ENCODE measurements around the gene SART1. TPM values are rescaled to one million over a fixed set of nuclear protein-coding genes. Genes with fewer than 3 reads are reported as not detected.

Gene SART1, protein sequence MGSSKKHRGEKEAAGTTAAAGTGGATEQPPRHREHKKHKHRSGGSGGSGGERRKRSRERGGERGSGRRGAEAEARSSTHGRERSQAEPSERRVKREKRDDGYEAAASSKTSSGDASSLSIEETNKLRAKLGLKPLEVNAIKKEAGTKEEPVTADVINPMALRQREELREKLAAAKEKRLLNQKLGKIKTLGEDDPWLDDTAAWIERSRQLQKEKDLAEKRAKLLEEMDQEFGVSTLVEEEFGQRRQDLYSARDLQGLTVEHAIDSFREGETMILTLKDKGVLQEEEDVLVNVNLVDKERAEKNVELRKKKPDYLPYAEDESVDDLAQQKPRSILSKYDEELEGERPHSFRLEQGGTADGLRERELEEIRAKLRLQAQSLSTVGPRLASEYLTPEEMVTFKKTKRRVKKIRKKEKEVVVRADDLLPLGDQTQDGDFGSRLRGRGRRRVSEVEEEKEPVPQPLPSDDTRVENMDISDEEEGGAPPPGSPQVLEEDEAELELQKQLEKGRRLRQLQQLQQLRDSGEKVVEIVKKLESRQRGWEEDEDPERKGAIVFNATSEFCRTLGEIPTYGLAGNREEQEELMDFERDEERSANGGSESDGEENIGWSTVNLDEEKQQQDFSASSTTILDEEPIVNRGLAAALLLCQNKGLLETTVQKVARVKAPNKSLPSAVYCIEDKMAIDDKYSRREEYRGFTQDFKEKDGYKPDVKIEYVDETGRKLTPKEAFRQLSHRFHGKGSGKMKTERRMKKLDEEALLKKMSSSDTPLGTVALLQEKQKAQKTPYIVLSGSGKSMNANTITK
- total RNA-seq, result 29.9 TPM
- long read RNA-seq, transcript SART1-201 (20 exons, 3,293 nt), result major isoform, 65 of 70 reads
- long read RNA-seq, partial matches to known transcripts, result 3 of 70 reads
- long read RNA-seq, other reads (novel, unspliced or antisense), result 2 of 70 reads

- intact Hi-C loops (cut with DNase I), result loop anchor here (1.0 to 10.0 kb wide), 4 partner anchors 41 to 107 kb away; partner anchors contain the start of genes BANF1, C11orf68, CFL1 and DRAP1
- DNase-seq (ENCODE audit: missing footprints) (peak; percentile 99), ATAC-seq (peak; percentile 99)
Observed at GRCh38 chr11:65961267-65962140, at the start of gene SART1. Gene SART1 (plus strand): TSS chr11:65961734. CDS start chr11:65961781, 47 bp downstream.

- intact Hi-C loops (cut with DNase I), result no loop called here
- no peak for DNase-seq (ENCODE audit: missing footprints)
- no peak for ATAC-seq
Observed at GRCh38 chr11:65912845-65913244, 48.7 kb upstream of the SART1 start.

DNA sequence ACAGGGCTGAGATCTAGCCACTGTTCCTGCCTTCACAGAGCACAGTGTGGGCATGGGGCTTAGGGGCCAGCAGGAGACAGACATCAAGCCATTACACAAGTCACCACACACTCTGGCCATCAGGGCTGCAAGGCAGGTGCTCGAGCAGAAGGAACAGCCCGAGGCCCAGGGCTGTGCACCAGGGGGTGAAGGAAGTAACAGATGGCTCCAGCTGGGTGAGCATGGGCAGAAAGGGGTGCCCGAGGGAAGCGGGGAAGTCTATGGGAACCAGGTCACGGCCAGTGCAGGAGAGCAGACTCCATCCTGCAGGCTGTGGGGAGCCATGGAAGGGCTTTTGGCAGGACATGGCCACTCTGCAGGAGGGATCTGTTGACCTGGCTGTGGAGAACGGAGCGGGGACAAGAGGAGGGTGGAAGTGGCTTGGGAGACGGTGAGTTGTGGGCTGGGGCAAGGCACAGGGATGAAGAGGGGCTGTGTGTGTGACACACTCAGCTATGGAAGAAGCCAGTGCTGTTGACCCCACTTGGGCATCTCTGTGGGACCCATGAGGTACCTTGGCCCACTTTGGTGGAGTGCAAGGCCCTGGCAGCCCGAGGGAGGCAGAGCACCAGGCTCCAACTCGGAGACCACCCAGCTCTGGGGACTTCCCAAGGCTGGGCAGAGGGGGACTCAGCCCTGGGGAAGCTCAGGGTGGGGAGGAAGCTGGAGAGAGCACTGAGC lies 46.3 kb upstream of the SART1 start:
- no peak for ATAC-seq
- DNase-seq (ENCODE audit: missing footprints), result no peak
- intact Hi-C loops (cut with DNase I), result no loop called here

DNA sequence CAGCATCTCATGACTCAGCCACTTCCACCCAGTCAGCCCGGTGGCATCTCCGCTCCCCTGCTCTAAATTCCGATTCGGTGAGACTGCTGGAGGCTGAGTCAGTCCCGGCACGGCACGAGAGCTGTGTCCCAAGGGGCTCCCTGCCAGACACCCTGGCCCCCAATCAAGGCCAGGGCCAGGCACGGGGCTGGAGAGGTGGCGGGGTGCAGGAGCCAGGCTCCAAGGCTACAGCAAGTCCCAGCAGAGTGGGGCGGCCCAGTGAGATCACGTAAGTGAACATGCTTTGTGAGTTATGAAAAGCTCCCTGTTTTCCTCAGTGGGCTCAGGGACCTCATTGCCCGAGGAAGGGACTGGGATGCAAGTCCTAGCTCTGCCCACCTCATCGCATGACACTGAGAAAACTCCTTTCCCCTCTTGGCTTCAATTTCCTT lies 45.7 kb upstream of the SART1 start:
- ATAC-seq, result peak; percentile 23
- intact Hi-C loops (cut with DNase I), result loop anchor here (1.0 kb wide), 1 partner anchor 26 kb away; the partner anchor contains the start of gene CCDC85B
- DNase-seq (ENCODE audit: missing footprints), result peak; percentile 71

- DNase-seq (ENCODE audit: missing footprints), result no peak
- intact Hi-C loops (cut with DNase I), result loop anchor here (1.0 kb wide), 1 partner anchor 26 kb away; the partner anchor contains the start of gene CCDC85B
Observed at GRCh38 chr11:65916391-65916790, 45.1 kb upstream of the SART1 start.

GRCh38 chr11:65917077-65917433 lies 44.5 kb upstream of the SART1 start:
- intact Hi-C loops (cut with DNase I), result no loop called here
- ATAC-seq (no peak), DNase-seq (ENCODE audit: missing footprints) (no peak)

More at GRCh38 chr11:65916391-65916790, 45.1 kb upstream of the SART1 start:
- ATAC-seq, result no peak

DNA sequence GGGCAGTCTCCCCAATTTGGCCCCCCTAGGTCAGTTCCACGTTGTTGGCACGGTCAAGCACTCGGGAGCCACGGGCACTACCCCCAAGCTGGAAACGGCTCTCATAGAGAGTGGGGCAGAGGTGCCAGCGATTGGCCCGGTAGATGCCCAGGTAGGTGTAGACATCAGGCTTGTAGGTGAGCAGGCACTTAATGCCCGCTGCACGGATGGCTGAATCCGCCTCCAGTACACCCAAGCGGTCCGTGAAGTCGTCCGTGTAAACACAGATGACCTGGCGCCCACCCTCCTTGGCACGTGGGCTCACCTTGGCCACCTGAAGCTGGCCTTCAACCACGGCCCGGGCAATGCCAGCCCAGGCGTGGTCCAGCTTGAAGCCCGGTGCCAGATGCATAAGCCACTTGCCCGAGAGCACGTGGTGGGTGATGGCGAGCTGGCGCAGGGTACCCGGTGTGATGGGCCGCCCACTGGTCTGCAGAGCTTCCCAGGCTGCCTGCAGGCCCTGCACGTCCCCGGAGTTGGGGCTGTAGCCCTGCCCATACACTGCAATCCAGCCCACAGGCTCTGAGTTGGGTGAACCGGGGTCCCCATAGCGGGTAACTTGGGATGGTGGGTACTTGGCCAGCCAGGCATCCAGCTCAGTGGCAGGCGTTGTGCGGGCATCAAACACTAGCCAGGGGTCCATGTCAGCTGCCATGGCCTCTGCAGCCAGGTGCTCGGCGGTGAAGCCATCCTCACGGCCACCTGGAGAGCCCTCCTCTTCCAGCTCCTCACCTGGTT lies 43.9 kb upstream of the SART1 start:
- intact Hi-C loops (cut with DNase I), result loop anchor here (2.0 kb wide), 1 partner anchor 59 kb away; the partner anchor contains the start of gene CFL1
- DNase-seq (ENCODE audit: missing footprints), result no peak
- ATAC-seq, result no peak

DNA sequence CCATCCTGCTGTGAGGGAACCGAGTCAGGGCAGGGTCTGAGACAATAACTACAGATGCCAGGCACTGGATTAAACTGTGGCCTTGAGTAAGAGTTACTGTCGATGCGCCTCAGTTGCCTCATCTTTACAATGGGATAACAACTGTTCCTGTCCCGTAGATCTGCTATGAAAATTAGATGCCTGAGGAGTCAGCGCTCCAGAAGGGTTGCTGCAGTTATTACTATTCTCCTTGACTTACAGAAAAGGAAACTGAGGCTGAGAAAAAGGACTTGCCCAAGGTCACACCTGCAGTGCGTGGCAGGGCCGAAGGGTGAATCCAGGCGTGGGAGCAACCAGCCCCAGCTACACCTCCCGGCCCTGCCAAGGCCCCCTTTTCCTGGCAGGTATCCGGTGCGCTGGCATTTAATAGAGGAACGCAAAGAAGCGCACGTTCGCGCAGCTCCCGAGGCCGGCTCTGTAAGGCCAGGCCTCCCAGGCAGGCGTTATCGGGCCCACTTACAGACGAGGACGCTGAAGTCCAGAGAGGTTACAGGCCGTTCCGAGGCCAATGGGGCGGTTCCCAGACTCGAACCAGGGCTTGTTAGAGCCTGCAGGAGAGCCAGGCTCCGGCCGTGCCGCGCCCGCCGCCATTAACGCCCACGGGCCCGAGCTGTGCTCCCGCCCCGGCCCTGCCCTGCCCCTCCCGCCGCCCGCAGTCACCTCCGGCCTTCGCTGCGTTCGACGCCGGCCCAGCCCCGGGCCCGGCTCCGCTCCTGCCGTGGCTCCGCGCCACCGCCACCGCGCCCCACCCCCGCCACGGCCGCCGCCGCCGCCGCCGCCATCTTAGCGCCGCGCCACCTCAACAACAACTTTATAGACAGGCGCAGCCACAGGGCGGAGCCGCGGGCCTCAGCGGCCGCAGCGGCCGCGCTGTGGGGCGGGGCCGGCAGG lies 43.1 kb upstream of the SART1 start, which contains the start of gene C11orf68:
C11orf68 (minus strand) TSS at position 852 of the 930 bp plus-strand sequence; CDS start at position 821, 31 bp downstream.
- ATAC-seq (no peak), DNase-seq (ENCODE audit: missing footprints) (no peak)
- intact Hi-C loops (cut with DNase I), result loop anchor here (1.0 to 2.0 kb wide), 3 partner anchors 30 to 60 kb away; partner anchors contain the start of genes CFL1, FIBP and SART1

GRCh38 chr11:65919141-65919572 lies 42.4 kb upstream of the SART1 start, which contains the start of gene DRAP1:
Gene DRAP1 (plus strand): TSS chr11:65919426. CDS start chr11:65919502, 76 bp downstream.
- ATAC-seq, result peak; percentile 96
- intact Hi-C loops (cut with DNase I), result loop anchor here (1.0 to 2.0 kb wide), 3 partner anchors 31 to 60 kb away; partner anchors contain the start of genes CFL1, FIBP and SART1
- peak; percentile 100 for DNase-seq (ENCODE audit: missing footprints)

DNA sequence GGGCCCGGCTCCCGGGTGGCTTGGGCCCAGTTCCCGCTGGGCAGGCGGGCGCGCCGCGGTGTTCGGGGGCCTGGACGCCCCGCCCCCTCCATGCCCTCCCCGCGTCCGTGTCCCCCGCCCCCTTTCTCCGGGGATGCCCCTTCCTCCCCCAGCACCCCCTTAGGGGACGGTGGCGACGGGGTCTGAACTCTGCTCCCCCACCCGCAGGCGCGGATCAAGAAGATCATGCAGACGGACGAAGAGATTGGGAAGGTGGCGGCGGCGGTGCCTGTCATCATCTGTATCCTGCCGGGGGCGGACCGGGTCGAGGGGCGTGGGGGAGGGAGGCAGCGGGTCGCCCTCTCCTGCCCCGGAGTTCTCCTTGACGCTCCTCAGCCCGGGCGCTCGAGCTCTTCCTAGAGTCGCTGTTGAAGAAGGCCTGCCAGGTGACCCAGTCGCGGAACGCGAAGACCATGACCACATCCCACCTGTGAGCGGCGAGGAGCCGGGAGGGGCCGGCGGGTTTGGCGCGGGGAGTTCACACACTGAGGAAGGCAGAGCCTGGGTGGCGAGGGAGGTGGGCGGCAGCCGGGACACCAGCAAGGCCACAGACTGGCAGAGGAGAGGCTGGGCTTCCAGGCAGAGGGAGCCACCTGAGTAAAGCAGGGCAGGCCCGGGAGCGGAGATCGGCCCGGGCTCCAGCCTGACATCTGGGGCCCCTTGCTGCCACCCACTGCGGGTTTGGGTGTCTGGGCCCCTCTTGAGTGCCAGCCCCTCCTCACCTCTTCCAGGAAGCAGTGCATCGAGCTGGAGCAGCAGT lies 41.8 kb upstream of the SART1 start:
- peak; percentile 79 for DNase-seq (ENCODE audit: missing footprints)
- intact Hi-C loops (cut with DNase I), result loop anchor here (1.0 to 2.0 kb wide), 3 partner anchors 31 to 61 kb away; partner anchors contain the start of genes CFL1, FIBP and SART1

GRCh38 chr11:65920372-65920802 lies 41.1 kb upstream of the SART1 start:
- intact Hi-C loops (cut with DNase I), result no loop called here
- ATAC-seq (no peak), DNase-seq (ENCODE audit: missing footprints) (peak; percentile 66)

More for the DNA sequence above, 41.8 kb upstream of the SART1 start:
- ATAC-seq, result peak; percentile 34

DNA sequence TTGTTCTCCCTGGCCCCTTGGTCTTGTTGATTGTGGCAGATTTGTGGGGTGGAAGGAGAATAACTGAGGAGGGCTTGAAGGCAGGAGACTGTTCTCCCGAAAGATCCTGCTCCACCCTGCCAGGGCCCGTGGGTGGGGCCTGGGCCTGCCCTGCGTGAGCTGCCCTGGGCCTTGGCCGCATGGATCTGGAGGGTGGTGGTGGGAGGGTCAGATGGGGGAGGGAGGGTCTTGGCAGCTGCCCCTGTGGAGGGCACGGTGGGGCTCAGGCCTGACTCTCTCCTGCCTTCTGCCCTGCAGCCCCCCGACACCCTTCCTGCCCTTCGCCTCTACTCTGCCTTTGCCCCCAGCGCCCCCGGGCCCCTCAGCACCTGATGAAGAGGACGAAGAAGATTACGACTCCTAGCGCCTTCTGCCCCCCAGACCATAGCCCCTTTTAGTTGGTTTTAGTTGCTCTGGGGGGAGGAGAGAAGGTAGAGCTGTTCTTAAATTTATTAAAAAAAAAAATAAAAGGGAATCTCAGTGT lies 40.4 kb upstream of the SART1 start:
- DNase-seq (ENCODE audit: missing footprints) (no peak), ATAC-seq (no peak)
- intact Hi-C loops (cut with DNase I), result no loop called here

DNA sequence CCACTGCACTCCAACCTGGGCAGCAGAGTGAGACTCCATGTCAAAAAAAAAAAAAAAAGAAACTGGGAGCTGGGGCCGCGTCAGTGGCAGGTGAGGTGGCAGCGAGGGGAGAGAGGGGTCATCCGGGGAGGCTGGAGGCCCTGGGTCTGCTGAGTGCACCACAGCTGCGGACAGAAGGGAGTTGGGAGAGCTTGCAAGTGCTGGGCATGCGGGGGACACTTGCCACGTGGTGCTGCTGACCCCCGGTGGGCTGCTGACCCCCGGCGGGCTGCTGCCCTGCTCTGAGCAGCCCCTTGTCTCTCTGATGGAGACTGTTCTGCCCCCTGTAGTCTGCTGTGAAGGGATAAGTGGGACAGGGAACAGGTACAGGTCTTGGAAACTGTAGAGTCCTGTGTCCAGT lies 39.7 kb upstream of the SART1 start:
- intact Hi-C loops (cut with DNase I), result no loop called here

DNA sequence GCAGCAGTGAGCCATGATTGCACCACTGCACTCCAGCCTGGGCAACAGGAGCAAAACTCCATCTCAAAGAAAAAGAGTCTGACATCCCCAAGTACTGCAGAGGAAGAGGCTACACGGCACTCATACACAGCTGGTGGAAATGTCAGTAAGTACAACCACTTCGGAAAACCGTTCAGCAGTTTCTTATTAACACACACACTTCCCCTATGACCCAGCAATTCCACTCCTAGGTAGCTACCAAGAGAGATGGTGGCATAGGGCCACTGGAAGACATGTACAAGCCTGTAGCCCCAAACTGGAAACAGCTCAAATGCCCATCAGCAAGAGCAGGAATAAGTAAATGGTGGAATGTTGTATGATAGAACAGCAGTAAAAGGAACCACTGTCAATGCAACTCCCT lies 39.0 kb upstream of the SART1 start:
- DNase-seq (ENCODE audit: missing footprints), result no peak
- intact Hi-C loops (cut with DNase I), result no loop called here
- no peak for ATAC-seq

More for the DNA sequence above, 39.7 kb upstream of the SART1 start:
- DNase-seq (ENCODE audit: missing footprints) (no peak), ATAC-seq (no peak)
